Endothelial cell of umbilical vein (primary cell): ENCODE data around the gene ZNF2. TPM values are rescaled to one million over a fixed set of nuclear protein-coding genes. Genes with fewer than 3 reads are reported as not detected.

ENCODE experiments used
- BruUV-seq: library from RNA; stranded (reverse); fragments of 400-500 nt; replicated peaks from 2 replicates; lab custom pipeline; 2021; lab: Mats Ljungman, UMichigan
- CTCF ChIA-PET: fragments of 300-600, 350-600 bp; sonication (Branson Sonifier 250); formaldehyde crosslinking; loops from one replicate; lab custom pipeline; 2021; ENCODE audit warnings: antibody characterized with exemption, inconsistent platforms; lab: Charles Lee
- POLR2A ChIA-PET: fragments of 300-600, 350-600 bp; sonication (Branson Sonifier 250); formaldehyde crosslinking; loops from one replicate; lab custom pipeline; 2021; ENCODE audit warnings: antibody characterized with exemption, inconsistent platforms; lab: Charles Lee
- DNase-seq: peaks from one replicate; pipeline ENCODE4 v3.0.0-alpha.2; 2011; ENCODE audit warnings: low read depth, low spot score
- FAIRE-seq: peaks from 2 replicates; lab custom pipeline; 2011; peaks lifted over from hg19 to GRCh38; lab: Jason Lieb, UNC
- H2AFZ ChIP-seq: 2 replicates; pipeline ENCODE4 v1.6.0; 2012; ENCODE audit warnings: low read depth, low read length, control low read depth, inconsistent platforms
- H3K27ac ChIP-seq: 2 replicates; pipeline ENCODE4 v1.5.1; 2011; ENCODE audit warnings: low read depth, mild to moderate bottlenecking, control low read depth, low read length, moderate library complexity; ENCODE audit not compliant: insufficient read depth
- H3K27me3 ChIP-seq, 2 experiments: 2 replicates each; pipeline versions ENCODE4 v1.6.0 to v1.6.1; 2011; ENCODE audit warnings: low read length in 2 of 2, mixed read lengths in 1 of 2; ENCODE audit not compliant: control insufficient read depth in 2 of 2, insufficient read depth in 2 of 2
- H3K36me3 ChIP-seq, 2 experiments: 2 replicates in 1 of 2; 3 replicates in 1 of 2; pipeline ENCODE4 v1.5.1; 2011; ENCODE audit warnings: low read length in 2 of 2, mild to moderate bottlenecking in 1 of 2, moderate library complexity in 1 of 2; ENCODE audit not compliant: control insufficient read depth in 2 of 2, insufficient read depth in 2 of 2; ENCODE audit errors: extremely low read depth in 1 of 2
- H3K4me1 ChIP-seq: 3 replicates; pipeline ENCODE4 v1.5.1; 2011; ENCODE audit warnings: mild to moderate bottlenecking, low read length; ENCODE audit not compliant: control insufficient read depth, insufficient read depth; ENCODE audit errors: extremely low read depth
- H3K4me2 ChIP-seq: 2 replicates; pipeline ENCODE4 v1.6.1; 2011; ENCODE audit warnings: low read length, control low read depth, mixed read lengths; ENCODE audit not compliant: insufficient read depth
- H3K4me3 ChIP-seq, 3 experiments: fragments of 200-600 bp in 1 of 3; sonication (generic), shearing (Covaris generic) in 1 of 3; replicated peaks in 1 of 3; 2 replicates each; pipeline ENCODE4 v1.5.1; 2011 to 2016; ENCODE audit warnings: control low read depth in 3 of 3, low read length in 3 of 3, mild to moderate bottlenecking in 2 of 3, inconsistent platforms in 1 of 3, low read depth in 1 of 3, moderate library complexity in 1 of 3; ENCODE audit not compliant: insufficient read depth in 1 of 3
- H3K79me2 ChIP-seq: 2 replicates; pipeline ENCODE4 v1.6.0; 2012; ENCODE audit warnings: low read length, inconsistent platforms; ENCODE audit not compliant: control insufficient read depth, insufficient read depth
- H3K9ac ChIP-seq: replicated peaks from 2 replicates; pipeline ENCODE3; 2011; ENCODE audit warnings: low read length, control low read depth; ENCODE audit not compliant: insufficient read depth; ENCODE audit errors: extremely low read depth
- H3K9me1 ChIP-seq: replicated peaks from 3 replicates; pipeline ENCODE4 v1.6.0; 2011; ENCODE audit warnings: mild to moderate bottlenecking, low read length; ENCODE audit not compliant: control insufficient read depth, insufficient read depth; ENCODE audit errors: extremely low read depth
- H3K9me3 ChIP-seq: replicated peaks from 2 replicates; pipeline ENCODE4 v1.5.1; 2012; ENCODE audit warnings: low read length, inconsistent platforms; ENCODE audit not compliant: control insufficient read depth, insufficient read depth
- H4K20me1 ChIP-seq: replicated peaks from 2 replicates; pipeline ENCODE3; 2011; ENCODE audit warnings: mild to moderate bottlenecking, low read length; ENCODE audit not compliant: control insufficient read depth, insufficient read depth; ENCODE audit errors: extremely low read depth
- EZH2 ChIP-seq: IDR thresholded peaks from 2 replicates; pipeline ENCODE4 v1.6.1; 2012; ENCODE audit warnings: borderline replicate concordance, low read depth, mild to moderate bottlenecking, moderate library complexity, low read length, inconsistent platforms; ENCODE audit not compliant: severe bottlenecking
- FOS ChIP-seq: IDR thresholded peaks from 2 replicates; pipeline ENCODE4 v1.6.1; 2011; ENCODE audit warnings: mild to moderate bottlenecking, low read length, moderate library complexity, borderline replicate concordance; ENCODE audit not compliant: insufficient read depth
- GATA2 ChIP-seq: IDR thresholded peaks from 2 replicates; pipeline ENCODE4 v1.7.0; 2011; ENCODE audit warnings: low read depth, mild to moderate bottlenecking, moderate library complexity, mixed read lengths, low read length; ENCODE audit not compliant: insufficient read length, insufficient read depth
- JUN ChIP-seq: IDR thresholded peaks from 2 replicates; pipeline ENCODE4 v1.6.1; 2011; ENCODE audit warnings: borderline replicate concordance, low read depth; ENCODE audit not compliant: insufficient read length, insufficient read depth
- MYC ChIP-seq: IDR thresholded peaks from one replicate; pipeline ENCODE4 v1.6.1; 2011; ENCODE audit warnings: mild to moderate bottlenecking, low read depth, low read length
- POLR2A ChIP-seq: IDR thresholded peaks from 2 replicates; pipeline ENCODE4 v1.6.1; 2012; ENCODE audit warnings: low read depth, mild to moderate bottlenecking, control low read depth, low read length
- POLR2AphosphoS5 ChIP-seq: IDR thresholded peaks from 2 replicates; pipeline ENCODE4 v1.6.1; 2012; ENCODE audit warnings: low read depth, mild to moderate bottlenecking, control low read depth, low read length, moderate library complexity; ENCODE audit not compliant: insufficient read depth
- dilution Hi-C: fragments of 300-500 bp; cut with MboI; formaldehyde crosslinking; loops from one replicate; pipeline ENCODE4 v1.15.0; 2019; ENCODE audit warnings: low sequenced_read_pairs; ENCODE audit not compliant: extremely low pct_ligation_motif_present
- intact Hi-C: fragments of 100-400 bp; cut with micrococcal nuclease; formaldehyde crosslinking; loops from one replicate; pipeline ENCODE4 v1.10.0; 2022
- polyA plus RNA-seq, 4 experiments: library from polyadenylated mRNA; depleted of rRNA in 3 of 4; stranded (reverse) in 3 of 4; unstranded in 1 of 4; fragments of >200 nt; gene quantifications; 2 replicates each; pipeline versions ENCODE4 v1.2.1 to v1.2.3, GENCODE V29; 2011 to 2012; ENCODE audit warnings: missing spikeins in 1 of 4
- total RNA-seq: library from RNA; stranded (reverse); gene quantifications from 2 replicates; pipeline ENCODE4 v1.2.3, GENCODE V29; 2021
- TF ChIP-seq, protein P1 (sequence below): IDR thresholded peaks from 2 replicates; pipeline ENCODE4 v1.6.1; 2011; ENCODE audit not compliant: insufficient read depth, insufficient read length
- TF ChIP-seq, protein P2 (sequence below), 2 donors: IDR thresholded peaks; 1 replicate in 1 of 2; 2 replicates in 1 of 2; pipeline ENCODE4 v1.5.1; 2011; ENCODE audit warnings: low read length in 2 of 2, mild to moderate bottlenecking in 2 of 2, moderate library complexity in 2 of 2, control low read depth in 1 of 2, inconsistent platforms in 1 of 2, low read depth in 1 of 2; ENCODE audit not compliant: insufficient read depth in 1 of 2; ENCODE audit errors: extremely low read depth in 1 of 2

The ZNF2 gene
- total and polyA plus RNA-seq, 2 donors (not counting 3 experiments of a cell fraction or from before 2014, with no cell fraction given) = 2.2 to 4.2 TPM

GRCh38 chr2:95231723-95232122, 66.1 kb downstream of the ZNF2 start:
- H3K79me2 ChIP-seq = no peaks in the 10 kb centered on the region
- no peaks in the 10 kb centered on the region for H3K9me3 ChIP-seq
- DNase-seq (peak; percentile 45), FAIRE-seq (peak; percentile 12)
- H3K4me3 ChIP-seq = no peak overlapping the region
- no peak overlapping the region for H3K4me2 ChIP-seq
- intact Hi-C loops (loop anchor here (5.0 kb wide), 1 partner anchor 496 kb away; no protein-coding TSS in a partner anchor), dilution Hi-C loops (no loop called here)
- H3K9me1 ChIP-seq = no peaks in the 10 kb centered on the region
- no peak overlapping the region for H2AFZ ChIP-seq
- POLR2A ChIA-PET = no interaction called here
- no peaks in the 10 kb centered on the region for H3K36me3 ChIP-seq
- TF ChIP-seq POLR2A (no peak), GATA2 (no peak), EZH2 (no peak), MYC (no peak), FOS (no peak), JUN (peak; percentile 42), POLR2AphosphoS5 (no peak)
- TF ChIP-seq, protein P1, sequence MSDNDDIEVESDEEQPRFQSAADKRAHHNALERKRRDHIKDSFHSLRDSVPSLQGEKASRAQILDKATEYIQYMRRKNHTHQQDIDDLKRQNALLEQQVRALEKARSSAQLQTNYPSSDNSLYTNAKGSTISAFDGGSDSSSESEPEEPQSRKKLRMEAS = no peak
- TF ChIP-seq, protein P2, sequence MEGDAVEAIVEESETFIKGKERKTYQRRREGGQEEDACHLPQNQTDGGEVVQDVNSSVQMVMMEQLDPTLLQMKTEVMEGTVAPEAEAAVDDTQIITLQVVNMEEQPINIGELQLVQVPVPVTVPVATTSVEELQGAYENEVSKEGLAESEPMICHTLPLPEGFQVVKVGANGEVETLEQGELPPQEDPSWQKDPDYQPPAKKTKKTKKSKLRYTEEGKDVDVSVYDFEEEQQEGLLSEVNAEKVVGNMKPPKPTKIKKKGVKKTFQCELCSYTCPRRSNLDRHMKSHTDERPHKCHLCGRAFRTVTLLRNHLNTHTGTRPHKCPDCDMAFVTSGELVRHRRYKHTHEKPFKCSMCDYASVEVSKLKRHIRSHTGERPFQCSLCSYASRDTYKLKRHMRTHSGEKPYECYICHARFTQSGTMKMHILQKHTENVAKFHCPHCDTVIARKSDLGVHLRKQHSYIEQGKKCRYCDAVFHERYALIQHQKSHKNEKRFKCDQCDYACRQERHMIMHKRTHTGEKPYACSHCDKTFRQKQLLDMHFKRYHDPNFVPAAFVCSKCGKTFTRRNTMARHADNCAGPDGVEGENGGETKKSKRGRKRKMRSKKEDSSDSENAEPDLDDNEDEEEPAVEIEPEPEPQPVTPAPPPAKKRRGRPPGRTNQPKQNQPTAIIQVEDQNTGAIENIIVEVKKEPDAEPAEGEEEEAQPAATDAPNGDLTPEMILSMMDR (IDR thresholded peaks at IDR 0.05; ENCODE audit: extremely low read depth in 1 of 2, insufficient read depth in 1 of 2, low read depth in 1 of 2, low read length in 2 of 2) = peak; percentile 56 to 60
- H3K27me3 ChIP-seq = no peaks in the 10 kb centered on the region
- H3K4me1 ChIP-seq = no peaks in the 10 kb centered on the region
- H3K27ac ChIP-seq = no peak overlapping the region
- no peaks in the 10 kb centered on the region for H4K20me1 ChIP-seq
- no TSS peak for BruUV-seq
- CTCF ChIA-PET = interaction anchor here (0.6 to 2.3 kb wide), 17 partner anchors 9 to 114 kb away, joined by 3 to 9 read pairs (median 4); no protein-coding TSS in a partner anchor
- H3K9ac ChIP-seq = no peak overlapping the region
